Panc1 (cell line): ENCODE results near the gene ST8SIA1. TPM values are rescaled to one million over a fixed set of nuclear protein-coding genes. Genes with fewer than 3 reads are reported as not detected.

Experiments used
- ATAC-seq: fragments of 200-7000 bp; cut with Tn5 transposase; 2 replicates; pipeline ENCODE4 v1.9.1; 2020; ENCODE audit warnings: mild to moderate bottlenecking, moderate library complexity
- BruUV-seq: library from RNA; stranded (reverse); fragments of 400-500 nt; replicated peaks from 2 replicates; lab custom pipeline; 2021; lab: Mats Ljungman, UMichigan
- CTCF ChIA-PET: fragments of 300-600 bp; sonication (Branson Sonifier 250); formaldehyde crosslinking; loops from one replicate; lab custom pipeline; 2022; ENCODE audit warnings: antibody characterized with exemption; lab: Charles Lee
- POLR2A ChIA-PET: fragments of 300-600 bp; sonication (Branson Sonifier 250); formaldehyde crosslinking; loops from one replicate; lab custom pipeline; 2022; ENCODE audit warnings: antibody characterized with exemption; lab: Charles Lee
- DNase-seq: peaks from one replicate; pipeline ENCODE4 v3.0.0-alpha.2; 2010; ENCODE audit warnings: low read depth, low spot score
- H3K27ac ChIP-seq: 2 replicates; pipeline ENCODE4 v1.5.1; 2011; ENCODE audit warnings: mild to moderate bottlenecking, low read length, inconsistent platforms
- H3K27me3 ChIP-seq: fragments of 200-500 bp; sonication (Bioruptor generic); 2 replicates; pipeline ENCODE4 v1.6.0; 2014; ENCODE audit warnings: low read length, inconsistent platforms; ENCODE audit not compliant: control insufficient read depth, insufficient read depth
- H3K36me3 ChIP-seq: fragments of 200-500 bp; sonication (Bioruptor generic); 2 replicates; pipeline ENCODE4 v1.5.1; 2014; ENCODE audit warnings: inconsistent platforms, mild to moderate bottlenecking, low read length, moderate library complexity; ENCODE audit not compliant: control insufficient read depth, insufficient read depth
- H3K4me1 ChIP-seq: 2 replicates; pipeline ENCODE4 v1.5.1; 2011; ENCODE audit warnings: inconsistent platforms, mild to moderate bottlenecking, low read length, moderate library complexity; ENCODE audit not compliant: control insufficient read depth, insufficient read depth
- H3K4me3 ChIP-seq, 2 experiments: 2 replicates each; pipeline ENCODE4 v1.5.1; 2011 to 2012; ENCODE audit warnings: low read depth in 2 of 2, low read length in 2 of 2, mild to moderate bottlenecking in 2 of 2, inconsistent platforms in 1 of 2, moderate library complexity in 1 of 2
- H3K9me3 ChIP-seq: fragments of 200-500 bp; sonication (Bioruptor generic); 2 replicates; pipeline ENCODE4 v1.5.1; 2014; ENCODE audit warnings: low read depth, mild to moderate bottlenecking, inconsistent platforms, low read length, moderate library complexity; ENCODE audit not compliant: control insufficient read depth, insufficient read depth
- POLR2AphosphoS5 ChIP-seq: IDR thresholded peaks from 2 replicates; pipeline ENCODE4 v1.6.1; 2012; ENCODE audit warnings: mild to moderate bottlenecking, low read depth, low read length, moderate library complexity
- SIN3A ChIP-seq: IDR thresholded peaks from 2 replicates; pipeline ENCODE4 v1.6.1; 2012; ENCODE audit warnings: low read depth, mild to moderate bottlenecking, low read length, moderate library complexity, borderline replicate concordance; ENCODE audit not compliant: insufficient read depth
- TCF7L2 ChIP-seq: IDR thresholded peaks from 2 replicates; pipeline ENCODE4 v1.6.1; 2011; ENCODE audit warnings: mild to moderate bottlenecking, low read depth, low read length, inconsistent platforms
- in situ Hi-C: cut with HindIII; loops from 2 replicates; pipeline ENCODE4 v1.10.0; 2016; ENCODE audit warnings: low sequenced_read_pairs, low pct_unique_long_range_greater_than_20kb
- intact Hi-C: fragments of 100-400 bp; cut with micrococcal nuclease; formaldehyde crosslinking; loops from one replicate; pipeline ENCODE4 v1.10.0; 2022; ENCODE audit not compliant: unreplicated experiment
- total RNA-seq: library from RNA; stranded (reverse); gene quantifications from one replicate; pipeline ENCODE4 v1.2.1, GENCODE V29; 2021; ENCODE audit not compliant: unreplicated experiment
- TF ChIP-seq, protein P1 (sequence below): fragments of 450-650 bp; IDR thresholded peaks from 2 replicates; pipeline ENCODE4 v1.5.1; 2017; ENCODE audit warnings: mild to moderate bottlenecking
- TF ChIP-seq, protein P2 (sequence below), 2 experiments: IDR thresholded peaks; 2 replicates each; pipeline ENCODE4 v1.6.1; 2011 to 2012; ENCODE audit warnings: low read depth in 2 of 2, control low read depth in 1 of 2, low read length in 1 of 2, mild to moderate bottlenecking in 1 of 2, moderate library complexity in 1 of 2; ENCODE audit not compliant: insufficient read depth in 1 of 2

ST8SIA1 gene
- total RNA-seq, 1 experiment from 2014 or later, result 0.13 TPM

DNA sequence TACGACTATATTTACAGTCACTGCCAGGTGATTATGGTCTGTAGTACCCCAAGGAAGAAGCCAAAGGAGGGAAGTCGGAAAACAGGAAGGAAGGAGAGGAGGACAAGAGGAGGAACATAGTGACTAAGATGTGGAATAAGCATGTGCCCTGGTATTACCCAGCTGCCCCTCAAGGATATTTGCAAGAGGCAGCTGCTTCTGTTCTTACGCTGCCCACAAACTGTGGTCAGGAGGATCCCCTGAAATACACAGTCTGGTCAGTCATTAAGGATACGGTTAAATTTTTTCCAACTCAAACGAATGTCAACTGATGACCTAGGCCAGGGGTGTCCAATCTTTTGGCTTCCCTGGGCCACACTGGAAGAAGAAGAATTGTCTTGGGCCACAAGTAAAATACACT, 162.0 kb downstream of the ST8SIA1 start:
- in situ Hi-C loops, result no loop called here
- no peak for DNase-seq
- ChIA-PET CTCF (interaction anchor here (0.6 kb wide), 1 partner anchor 285 kb away, joined by 3 read pairs; no protein-coding TSS in a partner anchor), POLR2A (no interaction called here)
- BruUV-seq, result no TSS peak
- Histone ChIP-seq H3K27ac (no peak overlapping the region), H3K27me3 (no peaks in the 10 kb centered on the region), H3K9me3 (no peaks in the 10 kb centered on the region), H3K36me3 (no peaks in the 10 kb centered on the region), H3K4me3 (no peak overlapping the region), H3K4me1 (no peaks in the 10 kb centered on the region)
- TF ChIP-seq POLR2AphosphoS5 (no peak), SIN3A (no peak), TCF7L2 (no peak)
- TF ChIP-seq, protein P1, sequence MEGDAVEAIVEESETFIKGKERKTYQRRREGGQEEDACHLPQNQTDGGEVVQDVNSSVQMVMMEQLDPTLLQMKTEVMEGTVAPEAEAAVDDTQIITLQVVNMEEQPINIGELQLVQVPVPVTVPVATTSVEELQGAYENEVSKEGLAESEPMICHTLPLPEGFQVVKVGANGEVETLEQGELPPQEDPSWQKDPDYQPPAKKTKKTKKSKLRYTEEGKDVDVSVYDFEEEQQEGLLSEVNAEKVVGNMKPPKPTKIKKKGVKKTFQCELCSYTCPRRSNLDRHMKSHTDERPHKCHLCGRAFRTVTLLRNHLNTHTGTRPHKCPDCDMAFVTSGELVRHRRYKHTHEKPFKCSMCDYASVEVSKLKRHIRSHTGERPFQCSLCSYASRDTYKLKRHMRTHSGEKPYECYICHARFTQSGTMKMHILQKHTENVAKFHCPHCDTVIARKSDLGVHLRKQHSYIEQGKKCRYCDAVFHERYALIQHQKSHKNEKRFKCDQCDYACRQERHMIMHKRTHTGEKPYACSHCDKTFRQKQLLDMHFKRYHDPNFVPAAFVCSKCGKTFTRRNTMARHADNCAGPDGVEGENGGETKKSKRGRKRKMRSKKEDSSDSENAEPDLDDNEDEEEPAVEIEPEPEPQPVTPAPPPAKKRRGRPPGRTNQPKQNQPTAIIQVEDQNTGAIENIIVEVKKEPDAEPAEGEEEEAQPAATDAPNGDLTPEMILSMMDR, result no peak
- TF ChIP-seq, protein P2, sequence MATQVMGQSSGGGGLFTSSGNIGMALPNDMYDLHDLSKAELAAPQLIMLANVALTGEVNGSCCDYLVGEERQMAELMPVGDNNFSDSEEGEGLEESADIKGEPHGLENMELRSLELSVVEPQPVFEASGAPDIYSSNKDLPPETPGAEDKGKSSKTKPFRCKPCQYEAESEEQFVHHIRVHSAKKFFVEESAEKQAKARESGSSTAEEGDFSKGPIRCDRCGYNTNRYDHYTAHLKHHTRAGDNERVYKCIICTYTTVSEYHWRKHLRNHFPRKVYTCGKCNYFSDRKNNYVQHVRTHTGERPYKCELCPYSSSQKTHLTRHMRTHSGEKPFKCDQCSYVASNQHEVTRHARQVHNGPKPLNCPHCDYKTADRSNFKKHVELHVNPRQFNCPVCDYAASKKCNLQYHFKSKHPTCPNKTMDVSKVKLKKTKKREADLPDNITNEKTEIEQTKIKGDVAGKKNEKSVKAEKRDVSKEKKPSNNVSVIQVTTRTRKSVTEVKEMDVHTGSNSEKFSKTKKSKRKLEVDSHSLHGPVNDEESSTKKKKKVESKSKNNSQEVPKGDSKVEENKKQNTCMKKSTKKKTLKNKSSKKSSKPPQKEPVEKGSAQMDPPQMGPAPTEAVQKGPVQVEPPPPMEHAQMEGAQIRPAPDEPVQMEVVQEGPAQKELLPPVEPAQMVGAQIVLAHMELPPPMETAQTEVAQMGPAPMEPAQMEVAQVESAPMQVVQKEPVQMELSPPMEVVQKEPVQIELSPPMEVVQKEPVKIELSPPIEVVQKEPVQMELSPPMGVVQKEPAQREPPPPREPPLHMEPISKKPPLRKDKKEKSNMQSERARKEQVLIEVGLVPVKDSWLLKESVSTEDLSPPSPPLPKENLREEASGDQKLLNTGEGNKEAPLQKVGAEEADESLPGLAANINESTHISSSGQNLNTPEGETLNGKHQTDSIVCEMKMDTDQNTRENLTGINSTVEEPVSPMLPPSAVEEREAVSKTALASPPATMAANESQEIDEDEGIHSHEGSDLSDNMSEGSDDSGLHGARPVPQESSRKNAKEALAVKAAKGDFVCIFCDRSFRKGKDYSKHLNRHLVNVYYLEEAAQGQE (IDR thresholded peaks at IDR 0.05; ENCODE audit: insufficient read depth in 1 of 2, low read depth in 2 of 2, low read length in 1 of 2), result no peak
- no peak for ATAC-seq
- intact Hi-C loops, result no loop called here

DNA sequence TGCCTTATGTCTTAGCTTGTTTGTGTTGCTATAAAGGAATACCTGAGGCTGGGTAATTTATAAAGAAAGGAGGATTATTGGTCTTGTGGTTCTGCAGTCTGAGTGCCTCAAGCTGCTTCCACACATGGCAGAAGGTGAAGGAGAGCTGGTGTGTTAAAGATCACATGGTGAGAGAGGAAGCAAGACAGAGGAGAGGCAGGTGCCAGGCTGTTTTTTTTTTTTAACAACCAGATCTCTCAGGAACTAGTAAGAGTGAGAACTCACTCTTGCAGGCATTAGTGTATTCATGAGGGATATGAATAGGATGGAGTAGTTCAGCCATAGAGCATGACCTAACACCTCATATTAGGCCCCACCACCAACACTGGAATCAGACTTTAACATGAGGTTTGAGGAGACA, 165.1 kb downstream of the ST8SIA1 start:
- no peaks in the 10 kb centered on the region for H3K36me3 ChIP-seq
- H3K9me3 ChIP-seq, result no peaks in the 10 kb centered on the region
- TF ChIP-seq, protein P1, result no peak
- TF ChIP-seq, protein P2 (IDR thresholded peaks at IDR 0.05; ENCODE audit: insufficient read depth in 1 of 2, low read depth in 2 of 2, low read length in 1 of 2), result no peak
- no peak for TF ChIP-seq POLR2AphosphoS5
- TF ChIP-seq SIN3A, result no peak
- TF ChIP-seq TCF7L2, result no peak
- BruUV-seq, result no TSS peak
- H3K27ac ChIP-seq, result no peak overlapping the region
- no peaks in the 10 kb centered on the region for H3K4me1 ChIP-seq
- DNase-seq, result no peak
- intact Hi-C loops, result no loop called here
- in situ Hi-C loops, result no loop called here
- POLR2A ChIA-PET, result no interaction called here
- CTCF ChIA-PET, result no interaction called here
- H3K27me3 ChIP-seq, result no peaks in the 10 kb centered on the region
- no peak overlapping the region for H3K4me3 ChIP-seq
- no peak for ATAC-seq
